ENCODE measurements around the gene TIAM1. TPM values are rescaled to one million over a fixed set of nuclear protein-coding genes. Genes with fewer than 3 reads are reported as not detected.

TIAM1 gene
- total and polyA plus RNA-seq, 2 of the 8 experiments (the other 6 are each of a cell fraction or from before 2014, with no cell fraction given) = 10.1 to 30.7 TPM

DNA sequence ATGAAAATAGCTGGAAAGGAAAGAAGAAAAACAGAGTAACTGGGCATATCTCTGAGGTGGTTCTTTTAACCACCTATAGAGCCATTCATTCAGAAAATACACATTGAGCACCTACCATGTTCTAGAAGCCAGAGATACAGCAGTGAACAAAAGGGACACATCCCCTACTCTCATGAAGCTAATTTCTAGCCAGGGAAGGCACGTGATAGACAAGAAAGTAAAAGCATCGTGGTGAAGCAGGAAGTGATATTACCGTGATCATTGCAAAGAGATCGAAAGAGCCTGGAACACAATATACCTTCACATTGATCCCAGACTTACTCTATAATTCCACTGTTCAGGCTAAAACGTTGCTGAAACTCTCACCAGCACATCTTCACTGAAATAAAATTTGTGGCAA lies 76.0 kb downstream of the TIAM1 start:
- no peak overlapping the region for H2BK12ac ChIP-seq (ENCODE audit: low read depth, low read length)
- no peak overlapping the region; the same call in 1 of the 2 replicates for H3K27ac ChIP-seq (ENCODE audit: low read depth, low read length)
- no peak overlapping the region for H3K23ac ChIP-seq (ENCODE audit: insufficient read length)
- H4K8ac ChIP-seq (ENCODE audit: extremely low read depth, insufficient read depth, low read length) = no peak overlapping the region
- H3K56ac ChIP-seq (replicated peaks; ENCODE audit: insufficient read length, low read depth, low read length) = no peak overlapping the region
- H3K79me2 ChIP-seq (ENCODE audit: control insufficient read depth in 1 of 2, insufficient read depth in 2 of 2, low read length in 2 of 2) = no peaks in the 10 kb centered on the region
- no peak overlapping the region for H2BK5ac ChIP-seq (ENCODE audit: low read depth, low read length)
- H3K4me3 ChIP-seq (ENCODE audit: extremely low read depth in 1 of 4, insufficient read depth in 2 of 4, low read depth in 3 of 4, low read length in 4 of 4) = no peak overlapping the region
- no peak overlapping the region for H2AK5ac ChIP-seq (ENCODE audit: low read depth, low read length)
- CTCF ChIA-PET (ENCODE audit: partially characterized antibody) = interaction anchor here (0.8 kb wide), 1 partner anchor 9 kb away, joined by 3 read pairs; no protein-coding TSS in a partner anchor
- H2BK15ac ChIP-seq (ENCODE audit: low read length) = no peak overlapping the region
- H4K5ac ChIP-seq (ENCODE audit: insufficient read length, low read depth, low read length) = no peak overlapping the region
- no peak overlapping the region for H3K9ac ChIP-seq (replicated peaks in 1 of 4; ENCODE audit: extremely low read depth in 1 of 4, low read depth in 3 of 4, low read length in 3 of 4)
- no peak for DNase-seq (ENCODE audit: low read depth in 1 of 2, low spot score in 2 of 2)
- no peak overlapping the region for H2BK20ac ChIP-seq (ENCODE audit: low read length)
- WGBS, 2 experiments (ENCODE audit: extremely low coverage in 1 of 2, insufficient coverage in 1 of 2, insufficient read length in 1 of 2, insufficient replicate concordance in 2 of 2, low coverage in 1 of 2, low lambda C conversion rate in 2 of 2, missing lambda C conversion rate in 1 of 2) = 94% methylated on average over 5 of the region's 5 CpGs; no CpG with 5 or more reads in 1 of the 2 experiments
- TF ChIP-seq EGR1 (IDR thresholded peaks at IDR 0.05; ENCODE audit: borderline replicate concordance, low read depth, low read length) = no peak
- TF ChIP-seq POLR2A (IDR thresholded peaks at IDR 0.05; ENCODE audit: control extremely low read depth in 1 of 2, low read depth in 2 of 2, low read length in 2 of 2) = no peak
- no peak overlapping the region for H3K14ac ChIP-seq (ENCODE audit: insufficient read length)
- H3K27me3 ChIP-seq (replicated peaks in 1 of 4; ENCODE audit: control insufficient read depth in 3 of 4, extremely low read depth in 1 of 4, insufficient read depth in 3 of 4, low read length in 3 of 4) = no peaks in the 10 kb centered on the region
- FAIRE-seq = no peak
- H3K4me2 ChIP-seq (ENCODE audit: insufficient read depth in 1 of 2, low read depth in 2 of 2, low read length in 2 of 2) = no peak overlapping the region
- peaks cover 2% of the 10 kb centered on the region; the same call in 1 of the 2 replicates for H3K79me1 ChIP-seq (ENCODE audit: low read depth, low read length)
- no peaks in the 10 kb centered on the region; a peak in 1 of 7 replicates for H3K4me1 ChIP-seq (replicated peaks in 1 of 4; ENCODE audit: control insufficient read depth in 3 of 4, insufficient read depth in 4 of 4, low read length in 3 of 4)
- no peak overlapping the region for H2AFZ ChIP-seq (ENCODE audit: low read length)
- no peak overlapping the region for H4K91ac ChIP-seq (replicated peaks; ENCODE audit: insufficient read length, low read length)
- POLR2A ChIA-PET (ENCODE audit: partially characterized antibody) = interaction anchor here (1.2 kb wide), 1 partner anchor 9 kb away, joined by 3 read pairs; no protein-coding TSS in a partner anchor
- H3K4ac ChIP-seq (replicated peaks; ENCODE audit: insufficient read length, low read depth, low read length) = no peak overlapping the region
- no peaks in the 10 kb centered on the region for H3K9me3 ChIP-seq (ENCODE audit: insufficient read depth in 2 of 2, low read depth in 1 of 2, low read length in 1 of 2)
- H3K36me3 ChIP-seq (ENCODE audit: control insufficient read depth in 2 of 4, insufficient read depth in 4 of 4, low read length in 3 of 4) = no peaks in the 10 kb centered on the region; a peak in 1 of 8 replicates
- no peaks in the 10 kb centered on the region for H3K23me2 ChIP-seq (ENCODE audit: low read depth, low read length)
- H3K18ac ChIP-seq (ENCODE audit: extremely low read depth, low read length) = no peak overlapping the region
- no peak overlapping the region for H2BK120ac ChIP-seq (replicated peaks; ENCODE audit: low read depth, low read length)
- no peaks in the 10 kb centered on the region for H4K20me1 ChIP-seq (replicated peaks in 1 of 2; ENCODE audit: control insufficient read depth in 1 of 2, insufficient read depth in 2 of 2, low read length in 2 of 2)
